WTC11 (cell line): Measurements from ENCODE around the gene BBS9. TPM values are rescaled to one million over a fixed set of nuclear protein-coding genes. Genes with fewer than 3 reads are reported as not detected.

ENCODE experiments used
- ATAC-seq: fragments of 200-7000 bp; cut with Tn5 transposase; 2 replicates; pipeline ENCODE4 v1.10.0; 2021; ENCODE audit warnings: mild to moderate bottlenecking, moderate library complexity
- Bru-seq: library from RNA; stranded (reverse); fragments of 400-500 nt; gene quantifications from one replicate; lab custom pipeline; 2021; lab: Mats Ljungman, UMichigan
- CTCF ChIA-PET: fragments of 300-600 bp; sonication (Branson Sonifier 250); formaldehyde crosslinking; loops from one replicate; lab custom pipeline; 2021; ENCODE audit warnings: antibody characterized with exemption; lab: Charles Lee
- POLR2A ChIA-PET: fragments of 350-600 bp; sonication (Branson Sonifier 250); formaldehyde crosslinking; loops from one replicate; lab custom pipeline; 2021; ENCODE audit warnings: antibody characterized with exemption; lab: Charles Lee
- DNase-seq: peaks from one replicate; pipeline ENCODE4 v3.0.0; 2021; ENCODE audit warnings: low spot score
- H3K27ac Mint-ChIP-seq: 2 replicates; pipeline ENCODE4 v1.8.0; 2021; ENCODE audit warnings: mixed read lengths
- H3K27me3 Mint-ChIP-seq: 2 replicates; pipeline ENCODE4 v1.8.0; 2021; ENCODE audit warnings: low read depth, mild to moderate bottlenecking, moderate library complexity, mixed read lengths
- H3K36me3 Mint-ChIP-seq: 2 replicates; pipeline ENCODE4 v1.8.0; 2021; ENCODE audit warnings: mixed read lengths
- H3K4me1 Mint-ChIP-seq: 2 replicates; pipeline ENCODE4 v1.8.0; 2022; ENCODE audit warnings: mixed read lengths
- H3K4me3 Mint-ChIP-seq: 2 replicates; pipeline ENCODE4 v1.8.0; 2021; ENCODE audit warnings: mild to moderate bottlenecking, moderate library complexity, mixed read lengths
- H3K9me3 Mint-ChIP-seq: 2 replicates; pipeline ENCODE4 v1.8.0; 2021; ENCODE audit warnings: mixed read lengths
- ATF1 ChIP-seq: sonication (generic); formaldehyde crosslinking; IDR thresholded peaks from 2 replicates; pipeline ENCODE4 v1.8.1; 2023; ENCODE audit warnings: mild to moderate bottlenecking, moderate library complexity, missing genetic modification reagents
- CREB1 ChIP-seq: sonication (generic); formaldehyde crosslinking; IDR thresholded peaks from 2 replicates; pipeline ENCODE4 v1.8.0; 2023; ENCODE audit warnings: mild to moderate bottlenecking, missing genetic modification reagents
- CREM ChIP-seq: sonication (generic); formaldehyde crosslinking; IDR thresholded peaks from 2 replicates; pipeline ENCODE4 v1.8.1; 2022; ENCODE audit warnings: mild to moderate bottlenecking, missing genetic modification reagents, moderate library complexity
- CTCF ChIP-seq: fragments of 200-600 bp; IDR thresholded peaks from 2 replicates; pipeline ENCODE4 v1.8.0; 2022; ENCODE audit warnings: antibody characterized with exemption
- FOXK1 ChIP-seq: sonication (generic); formaldehyde crosslinking; IDR thresholded peaks from 2 replicates; pipeline ENCODE4 v1.8.0; 2022; ENCODE audit warnings: mild to moderate bottlenecking, moderate library complexity, missing genetic modification reagents
- GABPB1 ChIP-seq: sonication (generic); formaldehyde crosslinking; IDR thresholded peaks from 2 replicates; pipeline ENCODE4 v1.8.1; 2023; ENCODE audit warnings: mild to moderate bottlenecking, missing genetic modification reagents
- IRF1 ChIP-seq: sonication (generic); formaldehyde crosslinking; IDR thresholded peaks from 2 replicates; pipeline ENCODE4 v1.8.0; 2023; ENCODE audit warnings: missing genetic modification reagents
- SMAD4 ChIP-seq: sonication (generic); formaldehyde crosslinking; IDR thresholded peaks from 2 replicates; pipeline ENCODE4 v1.8.0; 2022; ENCODE audit warnings: mild to moderate bottlenecking, missing genetic modification reagents
- SP1 ChIP-seq: sonication (generic); formaldehyde crosslinking; conservative IDR thresholded peaks from 2 replicates; pipeline ENCODE4 v1.8.1; 2022; ENCODE audit warnings: missing genetic modification reagents
- TCF7 ChIP-seq: sonication (generic); formaldehyde crosslinking; IDR thresholded peaks from 2 replicates; pipeline ENCODE4 v1.8.0; 2022; ENCODE audit warnings: mild to moderate bottlenecking, low read depth, missing genetic modification reagents, moderate library complexity
- TEAD1 ChIP-seq: sonication (generic); formaldehyde crosslinking; IDR thresholded peaks from 2 replicates; pipeline ENCODE4 v1.8.0; 2022; ENCODE audit warnings: mild to moderate bottlenecking, missing genetic modification reagents
- USF1 ChIP-seq: sonication (generic); formaldehyde crosslinking; IDR thresholded peaks from 2 replicates; pipeline ENCODE4 v1.8.0; 2022; ENCODE audit warnings: mild to moderate bottlenecking, missing genetic modification reagents
- ZBTB21 ChIP-seq: sonication (generic); formaldehyde crosslinking; IDR thresholded peaks from 2 replicates; pipeline ENCODE4 v1.8.1; 2023; ENCODE audit warnings: mild to moderate bottlenecking, missing genetic modification reagents, borderline replicate concordance
- ZNF121 ChIP-seq: sonication (generic); formaldehyde crosslinking; IDR thresholded peaks from 2 replicates; pipeline ENCODE4 v1.8.0; 2023; ENCODE audit warnings: missing genetic modification reagents
- long read RNA-seq, 3 experiments: library from RNA in 1 of 3; library from capped mRNA in 1 of 3; library from polyadenylated mRNA in 1 of 3; unstranded in 2 of 3; stranded (forward) in 1 of 3; transcript quantifications; one replicate each; pipeline ENCODE4 v2.0.0, GENCODE V29; 2021
- total RNA-seq: library from RNA; stranded (reverse); gene quantifications from 3 replicates; pipeline ENCODE4 v1.2.3, GENCODE V29; 2021
- TF ChIP-seq, protein P1 (sequence below): sonication (generic); formaldehyde crosslinking; IDR thresholded peaks from 2 replicates; pipeline ENCODE4 v1.8.1; 2023; ENCODE audit warnings: mild to moderate bottlenecking, missing genetic modification reagents
- TF ChIP-seq, protein P2 (sequence below): sonication (generic); formaldehyde crosslinking; IDR thresholded peaks from 2 replicates; pipeline ENCODE4 v1.8.1; 2023; ENCODE audit warnings: mild to moderate bottlenecking, missing genetic modification reagents, moderate library complexity
- TF ChIP-seq, protein P3 (sequence below): fragments of 250-450 bp; sonication (Bioruptor Pico); conservative IDR thresholded peaks from 2 replicates; pipeline ENCODE4 v1.9.0; 2021; ENCODE audit warnings: mild to moderate bottlenecking
- TF ChIP-seq, protein P4 (sequence below): sonication (generic); formaldehyde crosslinking; IDR thresholded peaks from 2 replicates; pipeline ENCODE4 v1.8.0; 2023; ENCODE audit warnings: mild to moderate bottlenecking, missing genetic modification reagents
- TF ChIP-seq, protein P5 (sequence below): fragments of 250-450 bp; sonication (Bioruptor Pico); IDR thresholded peaks from 2 replicates; pipeline ENCODE4 v1.9.0; 2021; ENCODE audit warnings: mild to moderate bottlenecking

BBS9 gene
- total RNA-seq (53.8 to 59.0 TPM (median 56.6 TPM) in 3 replicates), Bru-seq, nascent RNA (percentile 75 among the genes with signal in this experiment)
- long read RNA-seq, experiment 1, partial matches to known transcripts = 3 of 34 reads
- long read RNA-seq, experiment 1, other reads (novel, unspliced or antisense) = 30 of 34 reads
- long read RNA-seq, experiment 2, full-length matches to known transcripts = 6 of 82 reads
- long read RNA-seq, experiment 2, partial matches to known transcripts = 16 of 82 reads
- long read RNA-seq, experiment 2, other reads (novel, unspliced or antisense) = 60 of 82 reads
- long read RNA-seq, experiment 3, partial matches to known transcripts = 1 of 20 reads
- long read RNA-seq, experiment 3, other reads (novel, unspliced or antisense) = 18 of 20 reads

DNA sequence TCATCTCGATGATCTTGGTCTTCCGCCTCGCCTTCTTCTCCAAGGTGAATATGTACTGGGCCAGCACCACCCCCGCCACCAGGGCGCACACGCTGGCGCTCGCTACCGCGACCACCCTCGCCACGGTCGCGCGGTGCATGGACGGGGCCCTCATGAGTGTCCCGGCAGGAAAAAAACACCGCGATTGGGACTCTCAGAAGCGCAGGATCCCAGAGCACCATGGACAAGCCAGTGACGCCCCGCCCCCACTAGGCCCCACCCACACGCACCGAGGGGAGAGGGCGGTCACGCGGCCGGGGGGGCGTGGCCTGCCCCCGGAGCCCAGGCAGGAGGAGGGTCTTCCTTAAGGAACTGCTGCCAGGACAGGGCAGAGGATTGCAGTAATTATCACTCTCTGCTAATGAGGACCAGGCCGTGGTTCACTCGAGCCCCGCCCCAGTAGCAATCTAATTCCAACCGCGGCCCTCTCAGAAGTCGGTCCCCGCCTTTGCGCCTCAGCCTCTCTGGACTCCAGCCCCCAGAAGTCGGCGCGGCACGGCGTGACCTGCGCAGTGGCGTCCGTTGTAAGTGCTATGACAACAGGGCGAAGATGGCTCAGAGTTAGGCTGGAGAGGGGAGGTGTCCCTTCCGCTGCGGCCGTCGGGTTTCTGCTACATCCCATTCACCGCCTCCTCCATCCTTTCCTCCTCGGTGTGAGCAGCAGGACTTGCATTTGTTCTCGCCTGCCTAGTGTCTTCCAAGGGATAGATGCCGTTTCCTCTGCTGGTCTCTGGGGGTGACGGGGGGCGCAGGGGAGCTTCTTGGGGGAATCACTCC lies at the start of gene BBS9:
BBS9 (plus strand) TSS at position 575 of the 816 bp plus-strand sequence. CDS start 16,689 bp downstream, outside the sequence.
- no peaks in the 10 kb centered on the region for H3K9me3 Mint-ChIP-seq

More for the DNA sequence above, at the start of gene BBS9:
- TF ChIP-seq, protein P1, sequence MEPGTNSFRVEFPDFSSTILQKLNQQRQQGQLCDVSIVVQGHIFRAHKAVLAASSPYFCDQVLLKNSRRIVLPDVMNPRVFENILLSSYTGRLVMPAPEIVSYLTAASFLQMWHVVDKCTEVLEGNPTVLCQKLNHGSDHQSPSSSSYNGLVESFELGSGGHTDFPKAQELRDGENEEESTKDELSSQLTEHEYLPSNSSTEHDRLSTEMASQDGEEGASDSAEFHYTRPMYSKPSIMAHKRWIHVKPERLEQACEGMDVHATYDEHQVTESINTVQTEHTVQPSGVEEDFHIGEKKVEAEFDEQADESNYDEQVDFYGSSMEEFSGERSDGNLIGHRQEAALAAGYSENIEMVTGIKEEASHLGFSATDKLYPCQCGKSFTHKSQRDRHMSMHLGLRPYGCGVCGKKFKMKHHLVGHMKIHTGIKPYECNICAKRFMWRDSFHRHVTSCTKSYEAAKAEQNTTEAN = no peak
- TF ChIP-seq CTCF (no peak), ZBTB21 (CRISPR knock-in tag) (no peak), GABPB1 (CRISPR knock-in tag) (0 out of 2 replicates have a peak, but pooled peaks have one; percentile 30), CREM (0 out of 2 replicates have a peak, but pooled peaks have one; percentile 39), SP1 (CRISPR knock-in tag) (peak; percentile 87), USF1 (CRISPR knock-in tag) (peak; percentile 48; the same call in 1 of the 2 replicates), TCF7 (CRISPR knock-in tag) (no peak), ZNF121 (CRISPR knock-in tag) (no peak), IRF1 (CRISPR knock-in tag) (no peak), ATF1 (CRISPR knock-in tag) (no peak), FOXK1 (CRISPR knock-in tag) (peak; percentile 95), TEAD1 (CRISPR knock-in tag) (no peak), CREB1 (no peak), SMAD4 (CRISPR knock-in tag) (no peak)
- TF ChIP-seq, protein P2, sequence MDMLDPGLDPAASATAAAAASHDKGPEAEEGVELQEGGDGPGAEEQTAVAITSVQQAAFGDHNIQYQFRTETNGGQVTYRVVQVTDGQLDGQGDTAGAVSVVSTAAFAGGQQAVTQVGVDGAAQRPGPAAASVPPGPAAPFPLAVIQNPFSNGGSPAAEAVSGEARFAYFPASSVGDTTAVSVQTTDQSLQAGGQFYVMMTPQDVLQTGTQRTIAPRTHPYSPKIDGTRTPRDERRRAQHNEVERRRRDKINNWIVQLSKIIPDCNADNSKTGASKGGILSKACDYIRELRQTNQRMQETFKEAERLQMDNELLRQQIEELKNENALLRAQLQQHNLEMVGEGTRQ (CRISPR knock-in tag) = peak; percentile 61; the same call in 1 of the 2 replicates
- TF ChIP-seq, protein P3, sequence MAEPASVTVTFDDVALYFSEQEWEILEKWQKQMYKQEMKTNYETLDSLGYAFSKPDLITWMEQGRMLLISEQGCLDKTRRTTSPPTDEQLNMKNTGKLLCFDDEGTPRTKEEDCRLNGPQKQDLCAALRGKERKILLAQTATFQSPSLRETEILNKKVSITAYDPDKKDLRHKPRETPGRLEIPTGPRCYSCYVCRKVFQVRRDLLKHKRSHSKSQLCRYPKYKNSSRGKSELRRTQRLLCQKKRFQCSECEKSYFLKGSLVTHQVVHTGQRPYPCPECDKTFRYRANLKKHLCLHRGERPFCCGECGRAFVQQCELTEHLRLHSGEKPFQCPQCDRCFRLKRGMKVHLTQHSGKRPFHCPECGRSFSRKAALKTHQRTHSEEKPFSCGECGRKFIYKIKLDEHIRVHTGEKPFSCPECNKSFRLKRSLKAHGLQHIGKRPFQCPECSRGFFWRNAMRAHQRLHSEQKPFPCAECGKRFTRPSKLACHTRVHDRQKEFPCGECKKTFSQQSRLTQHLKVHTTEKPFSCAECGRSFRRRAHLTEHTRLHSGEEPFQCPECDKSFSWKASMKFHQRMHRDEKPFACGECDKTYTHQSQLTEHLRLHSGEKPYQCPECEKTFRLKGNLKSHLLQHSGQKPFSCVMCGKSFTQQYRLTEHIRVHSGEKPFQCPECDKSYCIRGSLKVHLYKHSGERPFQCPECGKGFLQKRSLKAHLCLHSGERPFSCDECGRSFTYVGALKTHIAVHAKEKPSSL (CRISPR knock-in tag) = no peak
- TF ChIP-seq, protein P4, sequence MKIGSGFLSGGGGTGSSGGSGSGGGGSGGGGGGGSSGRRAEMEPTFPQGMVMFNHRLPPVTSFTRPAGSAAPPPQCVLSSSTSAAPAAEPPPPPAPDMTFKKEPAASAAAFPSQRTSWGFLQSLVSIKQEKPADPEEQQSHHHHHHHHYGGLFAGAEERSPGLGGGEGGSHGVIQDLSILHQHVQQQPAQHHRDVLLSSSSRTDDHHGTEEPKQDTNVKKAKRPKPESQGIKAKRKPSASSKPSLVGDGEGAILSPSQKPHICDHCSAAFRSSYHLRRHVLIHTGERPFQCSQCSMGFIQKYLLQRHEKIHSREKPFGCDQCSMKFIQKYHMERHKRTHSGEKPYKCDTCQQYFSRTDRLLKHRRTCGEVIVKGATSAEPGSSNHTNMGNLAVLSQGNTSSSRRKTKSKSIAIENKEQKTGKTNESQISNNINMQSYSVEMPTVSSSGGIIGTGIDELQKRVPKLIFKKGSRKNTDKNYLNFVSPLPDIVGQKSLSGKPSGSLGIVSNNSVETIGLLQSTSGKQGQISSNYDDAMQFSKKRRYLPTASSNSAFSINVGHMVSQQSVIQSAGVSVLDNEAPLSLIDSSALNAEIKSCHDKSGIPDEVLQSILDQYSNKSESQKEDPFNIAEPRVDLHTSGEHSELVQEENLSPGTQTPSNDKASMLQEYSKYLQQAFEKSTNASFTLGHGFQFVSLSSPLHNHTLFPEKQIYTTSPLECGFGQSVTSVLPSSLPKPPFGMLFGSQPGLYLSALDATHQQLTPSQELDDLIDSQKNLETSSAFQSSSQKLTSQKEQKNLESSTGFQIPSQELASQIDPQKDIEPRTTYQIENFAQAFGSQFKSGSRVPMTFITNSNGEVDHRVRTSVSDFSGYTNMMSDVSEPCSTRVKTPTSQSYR = no peak
- TF ChIP-seq, protein P5, sequence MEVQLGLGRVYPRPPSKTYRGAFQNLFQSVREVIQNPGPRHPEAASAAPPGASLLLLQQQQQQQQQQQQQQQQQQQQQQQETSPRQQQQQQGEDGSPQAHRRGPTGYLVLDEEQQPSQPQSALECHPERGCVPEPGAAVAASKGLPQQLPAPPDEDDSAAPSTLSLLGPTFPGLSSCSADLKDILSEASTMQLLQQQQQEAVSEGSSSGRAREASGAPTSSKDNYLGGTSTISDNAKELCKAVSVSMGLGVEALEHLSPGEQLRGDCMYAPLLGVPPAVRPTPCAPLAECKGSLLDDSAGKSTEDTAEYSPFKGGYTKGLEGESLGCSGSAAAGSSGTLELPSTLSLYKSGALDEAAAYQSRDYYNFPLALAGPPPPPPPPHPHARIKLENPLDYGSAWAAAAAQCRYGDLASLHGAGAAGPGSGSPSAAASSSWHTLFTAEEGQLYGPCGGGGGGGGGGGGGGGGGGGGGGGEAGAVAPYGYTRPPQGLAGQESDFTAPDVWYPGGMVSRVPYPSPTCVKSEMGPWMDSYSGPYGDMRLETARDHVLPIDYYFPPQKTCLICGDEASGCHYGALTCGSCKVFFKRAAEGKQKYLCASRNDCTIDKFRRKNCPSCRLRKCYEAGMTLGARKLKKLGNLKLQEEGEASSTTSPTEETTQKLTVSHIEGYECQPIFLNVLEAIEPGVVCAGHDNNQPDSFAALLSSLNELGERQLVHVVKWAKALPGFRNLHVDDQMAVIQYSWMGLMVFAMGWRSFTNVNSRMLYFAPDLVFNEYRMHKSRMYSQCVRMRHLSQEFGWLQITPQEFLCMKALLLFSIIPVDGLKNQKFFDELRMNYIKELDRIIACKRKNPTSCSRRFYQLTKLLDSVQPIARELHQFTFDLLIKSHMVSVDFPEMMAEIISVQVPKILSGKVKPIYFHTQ (CRISPR knock-in tag) = no peak
- CTCF ChIA-PET = interaction anchor here (1.0 to 1.1 kb wide), 2 partner anchors 20 to 283 kb away, joined by 4 to 8 read pairs; partner anchors contain the start of gene RP9
- peaks cover 12% of the 10 kb centered on the region for H3K4me1 Mint-ChIP-seq
- H3K27me3 Mint-ChIP-seq = peaks cover 3% of the 10 kb centered on the region
- DNase-seq (peak; percentile 94), ATAC-seq (peak; percentile 98)
- H3K27ac Mint-ChIP-seq = peak within 1 kb of the TSS; percentile 85
- peak within 1 kb of the TSS; percentile 93 for H3K4me3 Mint-ChIP-seq
- POLR2A ChIA-PET = no interaction called here
- H3K36me3 Mint-ChIP-seq = no peaks in the 10 kb centered on the region
